OCI-LY7 (cell line): ENCODE results near the gene FXR1.

Experiments used
- CTCF ChIP-seq: fragments of 200-600 bp; sonication (generic); conservative IDR thresholded peaks from 2 replicates; pipeline ENCODE4 v1.5.1; 2014; ENCODE audit warnings: mild to moderate bottlenecking, antibody characterized with exemption, low read length, moderate library complexity, mixed read lengths
- EZH2phosphoT487 ChIP-seq: fragments of 200-600 bp; sonication (generic); IDR thresholded peaks from 2 replicates; pipeline ENCODE4 v1.6.1; 2018; ENCODE audit warnings: low read depth, borderline replicate concordance, mild to moderate bottlenecking, mixed run types, antibody characterized with exemption, low read length, moderate library complexity, mixed read lengths

- TF ChIP-seq EZH2phosphoT487 = no peak
- TF ChIP-seq CTCF = no peak
Observed at GRCh38 chr3:180962530-180962929, 50.1 kb downstream of the FXR1 start.
